ENCODE data around the gene RPN2. TPM values are rescaled to one million over a fixed set of nuclear protein-coding genes. Genes with fewer than 3 reads are reported as not detected.

Gene RPN2
- total and polyA plus RNA-seq, 9 of the 15 experiments (the other 6 are each of a cell fraction or from before 2014, with no cell fraction given): 168 to 548 (median 325) TPM

DNA sequence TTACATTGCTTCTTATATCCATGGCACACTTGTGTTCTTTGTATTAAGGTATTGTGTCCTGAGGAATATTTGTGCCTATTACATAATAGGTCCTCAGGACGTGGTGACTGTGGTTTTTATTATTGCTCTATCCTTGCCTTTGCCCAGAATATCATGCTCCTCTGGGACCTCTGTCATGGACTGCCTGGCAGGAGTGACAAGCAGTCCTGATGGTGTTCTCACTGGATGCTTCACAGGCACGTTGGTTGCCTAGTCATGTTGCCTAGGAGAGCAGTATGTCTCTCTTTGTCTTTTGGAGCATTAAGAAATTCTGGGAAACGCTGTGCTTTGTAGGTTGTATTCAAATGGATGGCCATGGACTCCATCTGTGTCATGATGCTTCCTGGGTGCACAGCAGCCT is 24.9 kb downstream of the RPN2 start:
- CTCF ChIA-PET (ENCODE audit: low intra/inter-chr PET ratio): no interaction called here

More for the DNA sequence above, 24.9 kb downstream of the RPN2 start:
- H3K79me2 ChIP-seq (ENCODE audit: control insufficient read depth, insufficient read depth, low read length): 0 out of 3 replicates have a peak, but pooled peaks cover 13% of the 10 kb centered on the region
- H2AFZ ChIP-seq (ENCODE audit: low read depth, low read length): no peak overlapping the region
- H3K9me3 ChIP-seq (replicated peaks; ENCODE audit: control insufficient read depth, insufficient read depth, low read depth, low read length): no peaks in the 10 kb centered on the region
- H3K9ac ChIP-seq (ENCODE audit: insufficient read depth in 1 of 2, low read depth in 2 of 2, low read length in 2 of 2): no peak overlapping the region
- no TSS peak for BruUV-seq (replicated peaks)
- FAIRE-seq (no peak), DNase-seq (ENCODE audit: extremely low read depth in 1 of 4, low spot score in 3 of 4) (no peak), ATAC-seq (no peak)
- no peak overlapping the region for H3K27ac ChIP-seq (ENCODE audit: extremely low read depth, low read depth, low read length)
- no peak for TF ChIP-seq COPS2 (conservative IDR thresholded peaks at IDR 0.05)
- no peak for TF ChIP-seq SMARCA4 (IDR thresholded peaks at IDR 0.05)
- TF ChIP-seq ZKSCAN3 (CRISPR knock-in tag; IDR thresholded peaks at IDR 0.05): no peak
- TF ChIP-seq TAF15 (IDR thresholded peaks at IDR 0.05; ENCODE audit: low read depth, low read length): no peak
- TF ChIP-seq, protein P1, sequence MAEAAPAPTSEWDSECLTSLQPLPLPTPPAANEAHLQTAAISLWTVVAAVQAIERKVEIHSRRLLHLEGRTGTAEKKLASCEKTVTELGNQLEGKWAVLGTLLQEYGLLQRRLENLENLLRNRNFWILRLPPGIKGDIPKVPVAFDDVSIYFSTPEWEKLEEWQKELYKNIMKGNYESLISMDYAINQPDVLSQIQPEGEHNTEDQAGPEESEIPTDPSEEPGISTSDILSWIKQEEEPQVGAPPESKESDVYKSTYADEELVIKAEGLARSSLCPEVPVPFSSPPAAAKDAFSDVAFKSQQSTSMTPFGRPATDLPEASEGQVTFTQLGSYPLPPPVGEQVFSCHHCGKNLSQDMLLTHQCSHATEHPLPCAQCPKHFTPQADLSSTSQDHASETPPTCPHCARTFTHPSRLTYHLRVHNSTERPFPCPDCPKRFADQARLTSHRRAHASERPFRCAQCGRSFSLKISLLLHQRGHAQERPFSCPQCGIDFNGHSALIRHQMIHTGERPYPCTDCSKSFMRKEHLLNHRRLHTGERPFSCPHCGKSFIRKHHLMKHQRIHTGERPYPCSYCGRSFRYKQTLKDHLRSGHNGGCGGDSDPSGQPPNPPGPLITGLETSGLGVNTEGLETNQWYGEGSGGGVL (CRISPR knock-in tag; IDR thresholded peaks at IDR 0.05): no peak
- TF ChIP-seq KAT8 (IDR thresholded peaks at IDR 0.05; ENCODE audit: low read depth): no peak
- no peak for TF ChIP-seq PPARD (CRISPR knock-in tag; IDR thresholded peaks at IDR 0.05)
- TF ChIP-seq, protein P2, sequence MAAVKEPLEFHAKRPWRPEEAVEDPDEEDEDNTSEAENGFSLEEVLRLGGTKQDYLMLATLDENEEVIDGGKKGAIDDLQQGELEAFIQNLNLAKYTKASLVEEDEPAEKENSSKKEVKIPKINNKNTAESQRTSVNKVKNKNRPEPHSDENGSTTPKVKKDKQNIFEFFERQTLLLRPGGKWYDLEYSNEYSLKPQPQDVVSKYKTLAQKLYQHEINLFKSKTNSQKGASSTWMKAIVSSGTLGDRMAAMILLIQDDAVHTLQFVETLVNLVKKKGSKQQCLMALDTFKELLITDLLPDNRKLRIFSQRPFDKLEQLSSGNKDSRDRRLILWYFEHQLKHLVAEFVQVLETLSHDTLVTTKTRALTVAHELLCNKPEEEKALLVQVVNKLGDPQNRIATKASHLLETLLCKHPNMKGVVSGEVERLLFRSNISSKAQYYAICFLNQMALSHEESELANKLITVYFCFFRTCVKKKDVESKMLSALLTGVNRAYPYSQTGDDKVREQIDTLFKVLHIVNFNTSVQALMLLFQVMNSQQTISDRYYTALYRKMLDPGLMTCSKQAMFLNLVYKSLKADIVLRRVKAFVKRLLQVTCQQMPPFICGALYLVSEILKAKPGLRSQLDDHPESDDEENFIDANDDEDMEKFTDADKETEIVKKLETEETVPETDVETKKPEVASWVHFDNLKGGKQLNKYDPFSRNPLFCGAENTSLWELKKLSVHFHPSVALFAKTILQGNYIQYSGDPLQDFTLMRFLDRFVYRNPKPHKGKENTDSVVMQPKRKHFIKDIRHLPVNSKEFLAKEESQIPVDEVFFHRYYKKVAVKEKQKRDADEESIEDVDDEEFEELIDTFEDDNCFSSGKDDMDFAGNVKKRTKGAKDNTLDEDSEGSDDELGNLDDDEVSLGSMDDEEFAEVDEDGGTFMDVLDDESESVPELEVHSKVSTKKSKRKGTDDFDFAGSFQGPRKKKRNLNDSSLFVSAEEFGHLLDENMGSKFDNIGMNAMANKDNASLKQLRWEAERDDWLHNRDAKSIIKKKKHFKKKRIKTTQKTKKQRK (IDR thresholded peaks at IDR 0.05; ENCODE audit: borderline replicate concordance, low read depth, low read length): no peak
- no peak for TF ChIP-seq ZC3H8 (IDR thresholded peaks at IDR 0.05)
- no peak for TF ChIP-seq ATF7 (IDR thresholded peaks at IDR 0.05)
- TF ChIP-seq, protein P3, sequence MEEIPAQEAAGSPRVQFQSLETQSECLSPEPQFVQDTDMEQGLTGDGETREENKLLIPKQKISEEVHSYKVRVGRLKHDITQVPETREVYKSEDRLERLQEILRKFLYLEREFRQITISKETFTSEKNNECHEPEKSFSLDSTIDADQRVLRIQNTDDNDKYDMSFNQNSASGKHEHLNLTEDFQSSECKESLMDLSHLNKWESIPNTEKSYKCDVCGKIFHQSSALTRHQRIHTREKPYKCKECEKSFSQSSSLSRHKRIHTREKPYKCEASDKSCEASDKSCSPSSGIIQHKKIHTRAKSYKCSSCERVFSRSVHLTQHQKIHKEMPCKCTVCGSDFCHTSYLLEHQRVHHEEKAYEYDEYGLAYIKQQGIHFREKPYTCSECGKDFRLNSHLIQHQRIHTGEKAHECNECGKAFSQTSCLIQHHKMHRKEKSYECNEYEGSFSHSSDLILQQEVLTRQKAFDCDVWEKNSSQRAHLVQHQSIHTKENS (CRISPR knock-in tag; IDR thresholded peaks at IDR 0.05): no peak
- TF ChIP-seq ZFX (CRISPR knock-in tag; IDR thresholded peaks at IDR 0.05): no peak
- no peak for TF ChIP-seq MECOM (CRISPR knock-in tag; IDR thresholded peaks at IDR 0.05)
- TF ChIP-seq NR3C1 (CRISPR knock-in tag; IDR thresholded peaks at IDR 0.05): no peak
- no peak for TF ChIP-seq GTF2F1 (IDR thresholded peaks at IDR 0.05; ENCODE audit: low read depth, low read length)
- no peak overlapping the region for H3K4me3 ChIP-seq
- H3K4me2 ChIP-seq (ENCODE audit: insufficient read depth, low read length): no peak overlapping the region
- in situ Hi-C loops (cut with MboI) (no loop called here), intact Hi-C loops (cut with micrococcal nuclease) (no loop called here)
- peaks cover 7% of the 10 kb centered on the region; the same call in 1 of the 2 replicates for H4K20me1 ChIP-seq (replicated peaks; ENCODE audit: control insufficient read depth, insufficient read depth, low read length)
- POLR2A ChIA-PET: interaction anchor here (1.1 kb wide), 1 partner anchor 21 kb away, joined by 4 read pairs; no protein-coding TSS in a partner anchor
- H3K4me1 ChIP-seq (replicated peaks in 1 of 2; ENCODE audit: control insufficient read depth in 2 of 2, insufficient read depth in 2 of 2, low read length in 2 of 2): no peaks in the 10 kb centered on the region
- no peaks in the 10 kb centered on the region for H3K27me3 ChIP-seq (ENCODE audit: control insufficient read depth in 2 of 2, insufficient read depth in 2 of 2, low read length in 2 of 2)
- H3K36me3 ChIP-seq (ENCODE audit: control insufficient read depth, insufficient read depth, low read length): peaks cover 96% of the 10 kb centered on the region
- H3K9me1 ChIP-seq (ENCODE audit: control insufficient read depth, insufficient read depth, low read length): no peaks in the 10 kb centered on the region
- WGBS (ENCODE audit: insufficient coverage, low coverage, missing lambda C conversion rate): 82% methylated on average over 3 of the region's 3 CpGs
